Measurements from ENCODE around the gene ARHGAP26.
"Not testable (repeated sequence)": the region's sequence is repeated elsewhere in the genome, so short reads cannot be mapped to it uniquely, and the experiment has no call there.

ARHGAP26 gene

DNA sequence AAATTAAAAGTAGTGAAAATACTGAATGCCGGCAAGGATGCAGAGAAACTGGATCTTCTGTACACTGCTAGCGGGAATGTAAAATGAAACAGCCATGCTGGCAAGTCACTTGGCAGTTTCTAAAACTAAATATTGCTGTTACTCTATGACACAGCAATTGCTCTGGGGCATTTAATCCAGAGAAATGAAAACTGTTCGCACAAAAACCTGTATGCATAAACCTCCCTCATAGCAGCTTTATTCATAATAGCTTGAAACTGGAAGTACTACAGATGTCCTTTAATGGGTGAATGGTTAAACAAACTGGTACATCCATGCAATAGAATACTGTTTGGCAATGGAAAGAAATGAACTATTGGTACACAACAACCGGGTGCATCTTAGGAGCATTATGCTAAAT is 167.2 kb downstream of the ARHGAP26 start:
- no peak for DNase-seq (ENCODE audit: low spot score)

DNA sequence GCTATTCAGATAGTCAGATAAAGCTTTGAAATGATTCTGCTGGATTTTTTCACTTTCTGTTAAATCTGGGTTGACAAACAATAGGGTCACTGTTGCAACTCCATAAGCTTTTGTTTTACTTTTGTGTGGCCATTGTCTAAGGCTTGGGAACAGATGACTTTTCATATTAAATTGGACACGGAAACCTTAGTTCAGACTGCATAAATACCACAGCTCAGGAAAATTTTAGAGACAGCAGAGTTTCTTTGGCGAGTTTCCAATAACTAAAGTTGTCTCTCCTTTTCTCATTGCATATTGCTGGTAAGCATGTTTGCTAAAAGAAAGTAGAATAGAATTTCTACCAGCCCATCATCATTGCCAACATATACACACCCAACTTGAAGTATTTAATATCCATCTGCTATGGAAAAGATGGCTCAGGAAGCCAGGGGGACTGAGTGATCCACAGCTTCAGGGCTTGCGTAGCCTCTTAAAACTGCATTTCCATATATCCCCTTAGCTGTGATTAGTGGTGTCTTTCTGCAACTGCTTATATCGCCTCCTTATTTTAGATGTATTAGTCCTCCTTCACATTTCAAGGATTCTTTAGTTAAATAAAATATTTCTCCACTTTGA is 168.2 kb downstream of the ARHGAP26 start:
- DNase-seq (ENCODE audit: low spot score), result peak; percentile 21

DNA sequence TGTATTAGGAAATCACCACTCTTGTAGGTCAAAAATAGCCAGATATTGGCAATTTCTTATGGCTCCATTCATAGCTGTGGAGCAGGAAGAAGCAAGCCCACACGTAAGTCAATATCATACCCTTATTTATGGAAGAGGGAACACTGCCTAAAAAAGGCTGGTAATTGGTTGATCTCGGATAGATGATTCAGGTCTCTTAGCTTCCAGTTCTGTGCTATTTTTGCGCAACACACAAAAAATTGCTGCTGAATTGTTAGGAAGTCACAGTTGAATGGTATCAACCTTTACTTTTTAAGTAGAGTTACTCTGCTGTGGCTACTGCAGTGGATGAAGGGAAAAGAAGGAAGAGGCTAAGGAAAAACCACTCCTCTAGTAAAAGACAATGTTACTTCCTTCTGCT is 168.8 kb downstream of the ARHGAP26 start:
- no peak for DNase-seq (ENCODE audit: low spot score)

DNA sequence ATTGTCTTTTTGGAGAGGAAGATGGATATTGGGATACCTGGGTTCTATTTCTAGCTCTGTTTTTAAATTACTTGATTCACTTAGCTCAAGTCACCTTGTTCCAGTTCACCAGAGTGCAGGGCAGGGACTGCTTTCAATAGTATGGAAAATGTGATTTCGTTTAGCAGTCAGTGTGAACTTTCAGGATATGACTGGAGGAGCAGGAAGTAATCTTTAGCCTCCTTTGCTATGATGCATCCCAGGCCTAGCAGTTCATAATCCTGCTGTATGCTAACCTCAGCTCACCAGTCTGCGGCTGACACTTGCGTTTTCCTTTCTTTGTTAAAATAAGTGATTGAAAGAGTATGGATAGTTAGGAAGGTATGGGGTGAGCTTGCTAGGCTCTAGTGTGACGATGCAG is 169.7 kb downstream of the ARHGAP26 start:
- DNase-seq (ENCODE audit: low spot score), result no peak

DNA sequence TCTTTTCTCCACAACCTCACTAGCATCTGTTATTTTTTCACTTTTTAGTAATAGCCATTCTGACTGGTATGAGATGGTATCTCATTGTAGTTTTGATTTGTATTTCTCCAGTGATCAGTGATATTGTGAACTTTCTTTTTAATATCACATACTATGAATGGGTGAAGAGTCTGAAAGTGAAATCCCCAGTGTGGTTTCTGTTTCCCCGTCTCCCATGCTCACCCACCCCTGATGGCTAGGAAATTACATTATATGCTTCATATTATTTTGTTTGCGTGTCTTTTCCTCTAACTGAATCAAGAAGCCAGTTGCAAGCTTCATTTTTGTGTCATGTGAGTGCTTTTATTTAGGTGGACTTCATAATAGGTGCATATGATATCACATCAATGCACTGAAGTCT is 171.1 kb downstream of the ARHGAP26 start:
- DNase-seq (ENCODE audit: low spot score), result no peak

DNA sequence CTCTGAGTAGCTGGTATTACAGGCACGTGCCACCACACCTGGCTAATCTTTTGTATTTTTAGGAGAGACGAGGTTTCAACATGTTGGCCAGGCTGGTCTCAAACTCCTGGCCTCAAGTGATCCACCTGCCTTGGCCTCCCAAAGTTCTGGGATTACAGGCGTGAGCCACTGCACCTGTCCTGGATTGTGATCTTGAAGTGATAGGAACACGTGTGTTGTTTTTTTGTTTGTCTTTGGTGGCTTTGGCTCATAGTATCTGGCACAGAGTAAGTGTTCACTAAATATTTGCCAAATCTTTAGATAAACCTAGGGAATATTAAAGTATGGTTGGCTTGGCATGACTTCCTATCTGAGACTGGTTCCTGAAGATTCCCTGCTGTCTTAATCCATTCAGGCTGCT is 172.7 kb downstream of the ARHGAP26 start:
- no peak for DNase-seq (ENCODE audit: low spot score)

DNA sequence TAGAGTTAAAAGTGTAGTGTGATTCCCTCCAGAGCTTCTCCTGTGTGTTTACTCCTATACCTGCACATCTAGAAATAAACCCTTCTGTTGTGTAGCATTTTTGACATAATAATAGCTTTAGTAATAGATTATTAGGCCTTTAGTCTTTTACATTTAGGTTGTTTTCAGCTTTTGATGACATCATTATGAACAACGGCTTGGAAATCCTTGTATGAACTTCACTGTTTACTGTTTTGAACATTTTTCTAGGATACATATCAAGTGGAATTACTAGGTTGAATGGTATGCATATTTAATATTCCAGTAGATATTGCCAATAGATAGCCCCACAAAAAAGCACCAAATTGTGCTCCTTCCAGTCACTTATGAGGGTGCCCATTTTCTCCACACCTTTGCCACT is 174.0 kb downstream of the ARHGAP26 start:
- no peak for DNase-seq (ENCODE audit: low spot score)

DNA sequence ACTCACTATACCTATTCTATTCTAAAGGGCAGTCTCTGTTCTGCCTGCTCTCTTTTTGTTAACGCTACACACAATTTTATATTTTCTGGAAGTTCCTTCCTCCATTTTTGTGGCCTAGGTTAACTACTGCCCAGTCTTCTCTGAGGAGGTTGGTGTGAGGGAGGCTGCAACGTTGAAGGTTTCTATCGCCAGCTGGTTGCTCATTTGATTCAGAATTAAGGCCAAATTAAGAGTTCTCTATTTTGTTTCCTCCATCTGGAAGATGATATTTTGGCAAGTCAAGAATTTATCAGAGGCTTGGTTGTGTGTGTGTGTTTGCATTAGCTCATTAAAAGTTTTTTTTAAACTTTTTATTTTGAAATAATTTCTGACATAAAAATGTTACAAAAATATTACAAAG is 175.1 kb downstream of the ARHGAP26 start:
- DNase-seq (ENCODE audit: low spot score), result no peak

DNA sequence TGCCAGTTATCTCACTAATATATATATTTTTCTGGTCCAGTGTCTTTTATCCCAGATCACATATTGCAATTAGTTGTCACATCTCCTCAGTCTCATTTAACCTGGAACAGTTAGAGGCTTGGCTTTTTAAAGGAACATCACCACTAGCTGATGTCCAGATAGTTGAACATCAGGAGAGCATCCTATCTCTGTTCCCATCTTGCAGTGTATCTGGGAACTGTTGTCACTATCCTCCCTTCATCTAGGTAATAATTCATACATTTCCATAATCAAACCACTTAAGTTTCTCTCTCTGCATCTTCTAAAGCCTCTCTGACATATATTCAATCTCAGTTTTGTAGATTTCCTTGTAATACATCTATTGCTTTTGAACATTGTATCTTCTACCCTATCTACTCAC is 175.7 kb downstream of the ARHGAP26 start:
- DNase-seq (ENCODE audit: low spot score), result no peak

DNA sequence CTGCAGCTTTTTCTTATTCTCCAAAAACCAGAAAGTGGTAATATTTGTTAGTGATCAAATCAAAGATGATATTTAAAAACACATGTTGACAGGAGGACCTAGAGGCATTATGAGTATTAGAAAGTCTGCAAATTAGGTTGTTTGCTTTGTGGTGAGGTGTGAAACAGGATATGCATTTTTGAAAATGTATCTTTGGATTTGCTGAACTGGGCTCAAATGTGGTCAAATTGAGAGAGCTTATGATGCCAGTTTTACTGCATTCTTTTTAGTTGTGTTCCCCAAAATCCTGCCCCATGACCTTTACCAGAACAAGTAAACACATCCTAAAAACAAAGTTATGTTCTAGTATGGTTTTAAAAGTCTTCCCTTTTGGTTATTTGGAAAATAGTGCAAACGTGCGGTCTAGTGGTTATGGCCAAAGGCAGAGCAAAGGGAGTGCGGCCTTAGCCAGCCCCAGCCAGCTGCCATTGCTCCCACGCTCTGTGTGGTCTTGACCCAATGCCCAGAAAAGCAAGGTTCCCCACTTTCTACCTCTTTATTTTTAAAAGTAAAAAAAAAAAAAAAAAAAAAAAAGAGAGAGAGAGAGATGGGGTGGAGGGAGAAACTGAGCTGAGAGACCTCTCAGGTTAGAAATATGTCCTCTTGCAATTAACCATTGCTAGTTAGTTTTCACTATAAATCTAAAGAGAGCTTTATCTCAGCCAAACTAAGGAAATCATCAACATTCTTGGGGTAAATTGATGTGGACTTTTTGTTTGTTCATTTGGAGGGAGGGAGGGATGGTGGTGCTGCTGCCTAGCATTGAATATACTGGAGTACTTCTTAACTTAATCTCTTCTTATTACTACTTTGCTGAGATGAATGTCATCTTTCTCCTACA is 176.6 kb downstream of the ARHGAP26 start:
- DNase-seq (ENCODE audit: low spot score), result no peak

DNA sequence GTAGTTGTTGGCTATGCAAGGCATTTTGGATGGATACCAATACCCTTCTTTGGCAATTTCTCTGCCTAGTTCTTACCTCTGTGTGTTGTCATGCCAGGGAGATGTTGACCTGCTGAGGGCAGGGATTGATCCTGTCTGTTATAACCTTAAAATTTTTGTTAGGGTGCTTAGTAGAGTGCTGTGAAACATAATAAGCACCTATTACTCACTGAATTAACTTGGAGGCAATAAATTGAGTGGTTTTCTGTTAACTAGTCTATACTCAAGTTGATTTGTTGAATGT is 177.2 kb downstream of the ARHGAP26 start:
- DNase-seq (ENCODE audit: low spot score), result no peak

DNA sequence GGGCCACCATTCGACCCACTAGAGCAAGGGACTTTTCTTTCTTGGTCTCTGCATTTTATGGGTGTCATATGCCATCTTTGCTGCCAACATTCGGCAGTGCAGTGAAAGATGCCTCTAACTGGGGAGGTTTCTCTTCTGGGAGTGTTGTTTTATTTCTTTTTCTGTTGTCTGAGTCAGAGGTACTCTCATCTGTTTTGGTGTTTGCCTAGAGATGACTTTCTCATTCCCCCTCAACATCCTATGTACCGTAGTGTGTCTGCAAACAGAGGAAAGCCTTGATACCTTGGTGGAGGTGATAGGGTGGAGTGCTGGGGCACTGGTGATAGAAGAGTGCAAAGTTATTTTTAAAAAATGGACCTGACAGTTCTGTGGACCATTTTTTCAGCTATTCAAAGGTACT is 182.1 kb downstream of the ARHGAP26 start:
- DNase-seq (ENCODE audit: low spot score), result no peak

DNA sequence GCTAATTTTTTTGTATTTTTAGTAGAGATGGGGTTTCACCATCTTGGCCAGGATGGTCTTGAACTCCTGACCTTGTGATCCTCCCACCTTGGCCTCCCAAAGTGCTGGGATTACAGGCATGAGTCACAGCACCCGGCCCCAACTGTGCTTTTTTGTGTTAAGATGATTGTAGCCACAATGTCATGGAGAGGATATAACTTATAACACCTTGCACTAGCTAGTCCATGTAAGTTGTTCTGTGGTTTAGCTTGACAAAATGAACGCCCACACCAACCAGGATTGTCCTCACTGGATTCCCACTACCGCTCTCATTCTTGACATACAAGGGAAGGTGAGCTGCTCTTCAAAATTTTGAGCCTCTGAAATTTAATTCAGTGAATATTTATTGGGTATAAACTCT is 182.7 kb downstream of the ARHGAP26 start:
- DNase-seq (ENCODE audit: low spot score), result not testable (repeated sequence)

DNA sequence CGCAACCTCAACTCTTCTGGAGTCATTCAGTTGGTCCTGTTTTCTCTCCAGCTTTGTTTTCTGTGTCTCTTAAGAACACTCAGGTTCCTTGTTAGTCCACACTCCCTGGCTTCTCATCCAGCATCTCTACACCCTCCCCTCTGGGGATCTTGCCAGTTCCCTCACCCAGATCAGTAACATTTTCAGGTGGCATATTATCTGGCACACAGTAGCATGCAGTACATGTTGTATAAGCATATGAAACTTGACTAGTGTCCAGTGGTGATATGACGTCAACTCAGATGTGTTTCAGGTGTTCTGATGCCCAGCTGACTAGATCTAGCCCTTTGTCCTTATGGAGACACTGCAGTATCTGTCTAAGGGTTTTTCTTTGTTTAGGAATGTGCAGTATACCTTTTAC is 184.3 kb downstream of the ARHGAP26 start:
- DNase-seq (ENCODE audit: low spot score), result no peak

DNA sequence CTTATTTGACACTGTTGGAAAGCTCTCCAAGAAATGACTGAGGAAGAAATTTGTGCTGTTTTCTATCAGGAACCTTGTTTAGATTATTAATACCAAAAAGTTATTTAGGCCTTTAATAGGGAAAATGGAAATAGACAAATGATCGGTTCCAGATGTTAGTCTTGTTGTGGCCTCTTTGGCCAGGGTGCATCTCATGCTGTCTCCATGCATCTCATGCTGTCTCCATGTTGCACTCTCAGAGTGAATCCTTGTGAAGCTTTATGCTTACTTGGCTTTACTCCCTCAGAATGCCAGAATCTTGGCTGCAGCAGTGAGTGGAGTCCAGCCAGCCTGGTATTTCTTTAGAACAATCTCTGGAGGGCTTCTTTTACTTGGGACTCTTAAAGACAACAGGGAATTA is 185.5 kb downstream of the ARHGAP26 start:
- no peak for DNase-seq (ENCODE audit: low spot score)

DNA sequence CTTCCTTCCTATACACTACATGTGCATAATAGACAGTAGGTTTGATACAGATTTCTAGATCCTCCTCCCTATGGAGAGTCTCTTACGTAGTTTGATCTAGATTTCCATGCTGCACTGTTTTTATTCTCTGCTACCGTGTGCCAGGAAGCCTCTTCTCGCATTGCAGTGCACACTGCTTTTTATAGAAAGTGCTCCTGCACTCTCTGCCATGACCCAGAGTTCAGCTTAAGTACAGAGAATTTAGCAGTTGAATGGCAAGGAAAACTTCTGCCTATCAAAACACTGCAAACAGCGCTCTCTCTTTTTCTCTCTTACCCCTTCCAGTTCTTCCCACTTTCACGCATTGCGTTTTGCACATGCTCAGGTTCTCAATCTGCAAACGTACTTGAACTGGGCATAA is 187.4 kb downstream of the ARHGAP26 start:
- no peak for DNase-seq (ENCODE audit: low spot score)

DNA sequence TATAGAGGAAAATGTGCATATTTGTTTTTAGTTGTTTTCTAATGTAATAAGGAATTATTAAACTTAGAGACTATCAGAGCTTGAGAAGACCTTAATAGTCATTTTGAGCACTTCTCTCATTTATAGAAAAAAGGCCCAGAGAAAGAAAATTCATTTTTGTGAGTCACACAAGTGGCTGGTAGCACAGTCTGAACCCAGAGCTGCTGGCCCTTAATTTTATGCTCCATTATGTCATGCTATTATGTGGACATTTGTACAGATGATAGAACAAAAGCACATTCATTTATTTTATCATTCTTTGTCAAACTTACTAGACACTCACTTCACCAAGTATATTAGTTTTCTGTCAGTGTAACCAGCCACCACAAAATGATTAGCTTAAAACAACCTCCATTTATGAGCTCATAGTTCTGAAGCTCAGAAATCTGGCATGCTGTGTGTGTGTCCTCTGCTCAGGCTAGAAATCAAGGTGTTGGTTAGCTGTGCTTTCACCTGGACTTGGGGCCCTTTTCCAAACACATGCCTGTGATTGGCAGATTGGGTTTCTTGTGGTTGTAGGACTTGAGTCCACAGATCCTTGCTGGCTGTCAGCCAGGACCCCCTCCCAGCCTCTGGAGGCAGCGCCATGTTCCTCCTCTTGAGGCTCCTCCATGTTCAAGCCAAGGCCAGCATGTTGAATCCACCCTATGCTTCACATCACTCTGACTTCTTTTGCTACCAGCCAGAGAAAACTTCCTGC is 188.9 kb downstream of the ARHGAP26 start:
- no peak for DNase-seq (ENCODE audit: low spot score)

DNA sequence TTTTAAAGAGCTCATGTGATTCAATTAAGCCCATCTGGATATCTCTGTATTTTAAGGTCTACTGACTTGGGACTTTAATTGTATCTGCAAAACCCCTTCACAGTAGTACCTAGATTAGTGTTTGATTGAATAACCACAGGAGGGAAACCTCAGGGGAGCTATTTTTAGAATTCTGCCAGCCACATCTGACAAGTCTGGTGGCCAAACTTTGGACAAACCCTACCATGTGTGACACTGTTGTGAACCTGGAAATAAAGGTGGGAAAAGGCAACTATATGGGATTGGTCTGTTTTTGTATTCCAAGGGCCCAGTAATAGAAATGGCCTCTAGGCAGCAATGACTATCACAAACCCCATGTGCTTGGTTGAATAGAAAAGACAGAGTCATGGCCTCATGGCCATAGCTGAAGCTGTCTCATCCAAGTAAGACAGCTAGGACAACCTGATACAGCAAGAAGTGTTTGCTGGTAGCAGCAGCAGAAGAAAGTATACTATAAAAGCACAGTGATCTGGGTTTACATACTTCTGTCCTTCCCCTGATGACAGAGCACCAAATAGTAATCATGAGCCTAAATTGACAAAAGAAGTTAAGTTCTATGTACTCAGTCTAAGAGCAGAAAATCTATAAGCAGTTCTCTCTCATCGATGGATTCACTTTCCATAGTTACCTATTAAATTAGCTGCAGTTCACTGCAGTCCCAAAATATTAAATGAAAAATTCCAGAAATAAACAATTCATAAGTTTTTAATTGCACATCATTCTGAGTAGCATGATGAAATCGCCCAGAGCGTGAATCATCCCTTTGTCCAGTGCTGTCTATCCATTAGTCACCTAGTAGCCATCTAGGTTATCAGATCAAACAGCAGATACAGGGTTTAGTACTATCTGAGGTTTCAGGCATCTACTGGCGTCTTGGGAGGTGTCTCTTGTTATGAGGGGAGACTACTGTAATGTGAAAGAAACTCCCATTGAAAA is 189.8 kb downstream of the ARHGAP26 start:
- no peak for DNase-seq (ENCODE audit: low spot score)

DNA sequence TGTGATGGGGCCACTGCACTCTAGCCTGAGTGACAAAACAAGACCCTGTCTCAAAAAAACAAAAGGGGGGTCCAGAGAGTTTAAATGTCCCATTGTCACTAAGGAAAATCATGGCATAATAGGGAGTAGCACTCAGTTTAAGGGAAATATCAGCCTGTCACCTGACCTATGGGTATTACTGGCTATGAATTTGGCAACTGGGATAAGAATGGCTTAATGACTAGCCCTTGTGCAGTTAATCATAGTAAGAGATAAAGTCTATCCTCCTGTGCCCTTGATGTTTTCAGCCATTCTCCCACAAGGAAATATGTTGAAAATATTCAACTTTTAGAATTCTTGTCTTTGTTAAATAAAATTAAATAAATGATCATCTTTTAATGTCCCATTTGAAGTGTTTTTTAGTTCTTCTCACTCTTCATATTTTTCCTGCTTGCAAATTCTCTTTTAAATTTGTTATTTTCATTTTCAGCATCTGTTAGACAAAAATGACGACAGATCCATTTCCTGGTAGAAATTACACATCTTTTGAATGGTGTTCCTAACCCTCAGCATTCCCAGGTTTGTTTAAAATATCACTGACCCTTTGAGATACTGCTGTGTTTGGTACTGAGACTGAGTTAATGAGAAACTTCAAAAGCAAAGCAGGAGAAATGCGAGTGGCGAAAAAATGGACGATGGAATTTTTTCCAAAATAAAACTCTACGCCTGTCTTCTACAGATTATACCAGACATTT is 191.4 kb downstream of the ARHGAP26 start:
- DNase-seq (ENCODE audit: low spot score), result no peak

DNA sequence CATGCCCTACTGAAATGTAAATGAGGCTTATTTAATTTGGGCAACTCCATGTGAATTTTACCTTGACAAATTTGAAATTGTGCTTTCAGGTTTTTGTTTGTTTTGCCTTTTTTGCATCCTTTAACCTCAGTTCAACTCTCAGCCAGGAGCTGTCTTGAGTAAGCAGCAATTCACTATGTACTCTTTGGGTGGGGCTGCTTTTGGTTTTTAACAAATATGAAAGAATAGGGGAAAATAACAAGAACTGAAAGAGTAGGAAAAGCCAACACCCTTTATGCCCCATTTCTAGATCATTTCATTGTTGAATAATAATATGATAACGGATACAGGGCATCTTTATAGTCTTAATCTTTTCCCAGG is 192.0 kb downstream of the ARHGAP26 start:
- DNase-seq (ENCODE audit: low spot score), result no peak
